HepG2 (cell line): ENCODE measurements around the gene SLC22A7. TPM values are rescaled to one million over a fixed set of nuclear protein-coding genes. Genes with fewer than 3 reads are reported as not detected.
A peak's percentile ranks its signal among the peaks of the same experiment; 100 is the strongest.

ENCODE experiments used
- CENPT ChIP-seq: sonication (generic); formaldehyde crosslinking; IDR thresholded peaks from 2 replicates; pipeline ENCODE4 v1.8.0; 2022; ENCODE audit warnings: low read depth, mild to moderate bottlenecking, moderate library complexity, missing genetic modification reagents
- DMAP1 ChIP-seq: IDR thresholded peaks from 2 replicates; pipeline ENCODE4 v1.6.1; 2016
- HCFC1 ChIP-seq: fragments of 150-350 bp; IDR thresholded peaks from 2 replicates; pipeline ENCODE4 v1.6.1; 2014; ENCODE audit warnings: low read depth, low read length
- HNRNPK ChIP-seq: fragments of 200-400 bp; formaldehyde crosslinking; IDR thresholded peaks from 2 replicates; pipeline ENCODE4 v1.6.1; 2018; ENCODE audit warnings: low read length, low read depth, moderate library complexity, mild to moderate bottlenecking; ENCODE audit not compliant: poor library complexity, severe bottlenecking
- JARID2 ChIP-seq: sonication (generic); formaldehyde crosslinking; IDR thresholded peaks from 2 replicates; pipeline ENCODE4 v1.8.1; 2023; ENCODE audit warnings: missing genetic modification reagents, inconsistent platforms; ENCODE audit not compliant: insufficient replicate concordance
- KLF6 ChIP-seq: IDR thresholded peaks from 2 replicates; pipeline ENCODE4 v1.8.0; 2016; ENCODE audit warnings: missing biosample characterization, missing genetic modification reagents
- MAFK ChIP-seq, 2 experiments: IDR thresholded peaks in 1 of 2; conservative IDR thresholded peaks in 1 of 2; 2 replicates each; pipeline ENCODE4 v1.6.1; 2011; ENCODE audit warnings: improper control_type of control experiment in 2 of 2, low read length in 2 of 2
- NPAS2 ChIP-seq: sonication (generic); formaldehyde crosslinking; IDR thresholded peaks from 2 replicates; pipeline ENCODE4 v1.8.0; 2022; ENCODE audit warnings: mild to moderate bottlenecking, missing genetic modification reagents, borderline replicate concordance
- PAWR ChIP-seq: sonication (generic); formaldehyde crosslinking; IDR thresholded peaks from 2 replicates; pipeline ENCODE4 v1.4.0; 2020; ENCODE audit warnings: missing genetic modification reagents, mild to moderate bottlenecking, borderline replicate concordance
- RBAK ChIP-seq: sonication (generic); formaldehyde crosslinking; IDR thresholded peaks from 2 replicates; pipeline ENCODE4 v1.5.1; 2020; ENCODE audit warnings: mild to moderate bottlenecking, missing genetic modification reagents
- REL ChIP-seq: sonication (generic); formaldehyde crosslinking; conservative IDR thresholded peaks from 2 replicates; pipeline ENCODE4 v1.8.0; 2022; ENCODE audit warnings: mild to moderate bottlenecking, missing genetic modification reagents, moderate library complexity
- RXRB ChIP-seq: IDR thresholded peaks from 2 replicates; pipeline ENCODE4 v1.6.1; 2016; ENCODE audit warnings: borderline replicate concordance, missing genetic modification reagents, missing compliant biosample characterization
- ZNF10 ChIP-seq: sonication (generic); formaldehyde crosslinking; IDR thresholded peaks from 2 replicates; pipeline ENCODE4 v1.4.0; 2020; ENCODE audit warnings: mild to moderate bottlenecking, low read depth, missing genetic modification reagents, borderline replicate concordance
- ZNF333 ChIP-seq: sonication (generic); formaldehyde crosslinking; IDR thresholded peaks from 2 replicates; pipeline ENCODE4 v1.4.0; 2020; ENCODE audit warnings: mild to moderate bottlenecking, missing genetic modification reagents, borderline replicate concordance
- ZNF775 ChIP-seq: sonication (generic); formaldehyde crosslinking; IDR thresholded peaks from 2 replicates; pipeline ENCODE4 v1.4.0; 2020; ENCODE audit warnings: missing genetic modification reagents, mild to moderate bottlenecking, moderate library complexity, borderline replicate concordance
- ZNF781 ChIP-seq: sonication (generic); formaldehyde crosslinking; IDR thresholded peaks from 2 replicates; pipeline ENCODE4 v1.5.1; 2020; ENCODE audit warnings: borderline replicate concordance, mild to moderate bottlenecking, missing genetic modification reagents; ENCODE audit errors: not compliant biosample characterization
- ZNF782 ChIP-seq: sonication (generic); formaldehyde crosslinking; IDR thresholded peaks from 2 replicates; pipeline ENCODE4 v1.4.0; 2020; ENCODE audit warnings: missing genetic modification reagents, mild to moderate bottlenecking, borderline replicate concordance
- polyA plus RNA-seq, 8 experiments: library from polyadenylated mRNA; depleted of rRNA in 3 of 8; stranded (reverse) in 7 of 8; unstranded in 1 of 8; fragments of >200 nt; fragmentation: Illumina TruSeq in 4 of 8; extraction: Trizol in 4 of 8; gene quantifications; 2 replicates each; pipeline versions ENCODE4 v1.2.1 to v1.2.3, GENCODE V29; 2011 to 2016; ENCODE audit warnings: low read depth in 4 of 8, missing spikeins in 1 of 8, mixed read lengths in 1 of 8; ENCODE audit not compliant: insufficient read depth in 1 of 8
- total RNA-seq, 5 experiments: library from RNA; depleted of rRNA; stranded (reverse); fragments of >200 nt; fragmentation: Illumina TruSeq; extraction: Trizol; gene quantifications; 2 replicates each; pipeline ENCODE4 v1.2.3, GENCODE V29; 2016; ENCODE audit warnings: low read depth in 1 of 5
- TF ChIP-seq, protein P1 (sequence below): sonication (generic); formaldehyde crosslinking; IDR thresholded peaks from 2 replicates; pipeline ENCODE4 v1.8.0; 2022; ENCODE audit warnings: missing genetic modification reagents, mild to moderate bottlenecking, moderate library complexity, borderline replicate concordance
- TF ChIP-seq, protein P2 (sequence below): sonication (generic); formaldehyde crosslinking; IDR thresholded peaks from 2 replicates; pipeline ENCODE4 v1.4.0; 2020; ENCODE audit warnings: mild to moderate bottlenecking, missing genetic modification reagents, borderline replicate concordance
- TF ChIP-seq, protein P3 (sequence below): sonication (generic); formaldehyde crosslinking; IDR thresholded peaks from 2 replicates; pipeline ENCODE4 v1.4.0; 2020; ENCODE audit warnings: low read depth, mild to moderate bottlenecking, missing genetic modification reagents

The SLC22A7 gene
- total and polyA plus RNA-seq, 2 of the 13 experiments (the other 11 are each of a cell fraction or from before 2014, with no cell fraction given), result 5.3 to 22.6 TPM

DNA sequence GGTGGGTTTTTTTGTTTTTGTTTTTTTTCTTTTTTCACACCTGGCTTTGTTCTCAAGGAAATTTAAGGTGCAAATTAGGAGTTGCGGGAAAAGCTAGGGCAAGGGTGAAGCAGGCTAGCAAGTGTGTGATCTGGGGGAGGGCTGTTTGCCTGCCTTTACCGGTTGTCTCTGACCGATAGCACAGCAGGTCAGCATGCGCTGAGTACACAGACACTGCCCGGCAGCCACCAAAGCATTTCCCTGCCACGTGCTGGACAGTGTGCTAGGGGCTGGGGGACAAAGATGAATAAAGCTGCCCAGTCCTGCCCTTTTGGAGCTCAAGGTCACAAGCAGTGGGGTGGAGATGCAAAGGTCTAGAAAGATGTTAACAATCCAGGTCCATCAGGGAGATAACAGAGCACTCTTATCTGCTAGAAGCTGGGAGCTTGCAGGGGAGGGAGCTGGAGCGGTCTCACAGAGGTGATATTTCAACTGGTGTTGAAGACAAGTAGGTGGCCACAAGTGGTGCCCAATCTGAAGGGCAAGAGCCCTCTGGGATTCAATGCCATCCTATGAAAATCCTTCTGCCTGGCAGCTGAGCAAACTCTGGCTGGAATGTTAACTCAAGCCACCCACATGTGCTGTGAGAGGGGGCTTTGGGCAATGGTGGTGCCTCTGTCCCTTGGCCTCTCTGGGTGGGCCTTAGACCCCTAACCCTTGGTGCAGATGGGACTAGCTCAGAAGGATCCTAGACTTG is 30.3 kb upstream of the SLC22A7 start (continued):
- TF ChIP-seq, protein P1, sequence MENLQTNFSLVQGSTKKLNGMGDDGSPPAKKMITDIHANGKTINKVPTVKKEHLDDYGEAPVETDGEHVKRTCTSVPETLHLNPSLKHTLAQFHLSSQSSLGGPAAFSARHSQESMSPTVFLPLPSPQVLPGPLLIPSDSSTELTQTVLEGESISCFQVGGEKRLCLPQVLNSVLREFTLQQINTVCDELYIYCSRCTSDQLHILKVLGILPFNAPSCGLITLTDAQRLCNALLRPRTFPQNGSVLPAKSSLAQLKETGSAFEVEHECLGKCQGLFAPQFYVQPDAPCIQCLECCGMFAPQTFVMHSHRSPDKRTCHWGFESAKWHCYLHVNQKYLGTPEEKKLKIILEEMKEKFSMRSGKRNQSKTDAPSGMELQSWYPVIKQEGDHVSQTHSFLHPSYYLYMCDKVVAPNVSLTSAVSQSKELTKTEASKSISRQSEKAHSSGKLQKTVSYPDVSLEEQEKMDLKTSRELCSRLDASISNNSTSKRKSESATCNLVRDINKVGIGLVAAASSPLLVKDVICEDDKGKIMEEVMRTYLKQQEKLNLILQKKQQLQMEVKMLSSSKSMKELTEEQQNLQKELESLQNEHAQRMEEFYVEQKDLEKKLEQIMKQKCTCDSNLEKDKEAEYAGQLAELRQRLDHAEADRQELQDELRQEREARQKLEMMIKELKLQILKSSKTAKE (CRISPR knock-in tag), result peak; percentile 100
- 0 out of 2 replicates have a peak, but pooled peaks have one; percentile 12 for TF ChIP-seq HCFC1
- TF ChIP-seq ZNF781 (CRISPR knock-in tag), result peak; percentile 99
- TF ChIP-seq JARID2 (CRISPR knock-in tag), result no peak
- no peak for TF ChIP-seq CENPT
- TF ChIP-seq MAFK (conservative IDR thresholded peaks at IDR 0.05 in 1 of 2, IDR thresholded peaks at IDR 0.05 in 1 of 2; ENCODE audit: low read length in 2 of 2), result 0 out of 4 replicates have a peak, but pooled peaks of 1 of the 2 experiments have one; percentile 33
- TF ChIP-seq ZNF775, result peak; percentile 97
- no peak; the same call in 1 of the 2 replicates for TF ChIP-seq ZNF782 (CRISPR knock-in tag)
- TF ChIP-seq HNRNPK, result no peak
- peak; percentile 95; the same call in 1 of the 2 replicates for TF ChIP-seq REL
- no peak; the same call in 1 of the 2 replicates for TF ChIP-seq PAWR (CRISPR knock-in tag)
- TF ChIP-seq KLF6 (CRISPR knock-in tag), result peak; percentile 98
- TF ChIP-seq, protein P2, sequence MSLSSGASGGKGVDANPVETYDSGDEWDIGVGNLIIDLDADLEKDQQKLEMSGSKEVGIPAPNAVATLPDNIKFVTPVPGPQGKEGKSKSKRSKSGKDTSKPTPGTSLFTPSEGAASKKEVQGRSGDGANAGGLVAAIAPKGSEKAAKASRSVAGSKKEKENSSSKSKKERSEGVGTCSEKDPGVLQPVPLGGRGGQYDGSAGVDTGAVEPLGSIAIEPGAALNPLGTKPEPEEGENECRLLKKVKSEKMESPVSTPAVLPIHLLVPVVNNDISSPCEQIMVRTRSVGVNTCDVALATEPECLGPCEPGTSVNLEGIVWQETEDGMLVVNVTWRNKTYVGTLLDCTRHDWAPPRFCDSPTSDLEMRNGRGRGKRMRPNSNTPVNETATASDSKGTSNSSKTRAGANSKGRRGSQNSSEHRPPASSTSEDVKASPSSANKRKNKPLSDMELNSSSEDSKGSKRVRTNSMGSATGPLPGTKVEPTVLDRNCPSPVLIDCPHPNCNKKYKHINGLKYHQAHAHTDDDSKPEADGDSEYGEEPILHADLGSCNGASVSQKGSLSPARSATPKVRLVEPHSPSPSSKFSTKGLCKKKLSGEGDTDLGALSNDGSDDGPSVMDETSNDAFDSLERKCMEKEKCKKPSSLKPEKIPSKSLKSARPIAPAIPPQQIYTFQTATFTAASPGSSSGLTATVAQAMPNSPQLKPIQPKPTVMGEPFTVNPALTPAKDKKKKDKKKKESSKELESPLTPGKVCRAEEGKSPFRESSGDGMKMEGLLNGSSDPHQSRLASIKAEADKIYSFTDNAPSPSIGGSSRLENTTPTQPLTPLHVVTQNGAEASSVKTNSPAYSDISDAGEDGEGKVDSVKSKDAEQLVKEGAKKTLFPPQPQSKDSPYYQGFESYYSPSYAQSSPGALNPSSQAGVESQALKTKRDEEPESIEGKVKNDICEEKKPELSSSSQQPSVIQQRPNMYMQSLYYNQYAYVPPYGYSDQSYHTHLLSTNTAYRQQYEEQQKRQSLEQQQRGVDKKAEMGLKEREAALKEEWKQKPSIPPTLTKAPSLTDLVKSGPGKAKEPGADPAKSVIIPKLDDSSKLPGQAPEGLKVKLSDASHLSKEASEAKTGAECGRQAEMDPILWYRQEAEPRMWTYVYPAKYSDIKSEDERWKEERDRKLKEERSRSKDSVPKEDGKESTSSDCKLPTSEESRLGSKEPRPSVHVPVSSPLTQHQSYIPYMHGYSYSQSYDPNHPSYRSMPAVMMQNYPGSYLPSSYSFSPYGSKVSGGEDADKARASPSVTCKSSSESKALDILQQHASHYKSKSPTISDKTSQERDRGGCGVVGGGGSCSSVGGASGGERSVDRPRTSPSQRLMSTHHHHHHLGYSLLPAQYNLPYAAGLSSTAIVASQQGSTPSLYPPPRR, result peak; percentile 100
- peak; percentile 94 for TF ChIP-seq ZNF333 (CRISPR knock-in tag)
- TF ChIP-seq ZNF10 (CRISPR knock-in tag), result no peak
- peak; percentile 94; the same call in 1 of the 2 replicates for TF ChIP-seq NPAS2
- TF ChIP-seq, protein P3, sequence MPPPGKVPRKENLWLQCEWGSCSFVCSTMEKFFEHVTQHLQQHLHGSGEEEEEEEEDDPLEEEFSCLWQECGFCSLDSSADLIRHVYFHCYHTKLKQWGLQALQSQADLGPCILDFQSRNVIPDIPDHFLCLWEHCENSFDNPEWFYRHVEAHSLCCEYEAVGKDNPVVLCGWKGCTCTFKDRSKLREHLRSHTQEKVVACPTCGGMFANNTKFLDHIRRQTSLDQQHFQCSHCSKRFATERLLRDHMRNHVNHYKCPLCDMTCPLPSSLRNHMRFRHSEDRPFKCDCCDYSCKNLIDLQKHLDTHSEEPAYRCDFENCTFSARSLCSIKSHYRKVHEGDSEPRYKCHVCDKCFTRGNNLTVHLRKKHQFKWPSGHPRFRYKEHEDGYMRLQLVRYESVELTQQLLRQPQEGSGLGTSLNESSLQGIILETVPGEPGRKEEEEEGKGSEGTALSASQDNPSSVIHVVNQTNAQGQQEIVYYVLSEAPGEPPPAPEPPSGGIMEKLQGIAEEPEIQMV (CRISPR knock-in tag), result peak; percentile 97
- TF ChIP-seq DMAP1 (CRISPR knock-in tag), result peak; percentile 100
- peak; percentile 87; the same call in 1 of the 2 replicates for TF ChIP-seq RBAK (CRISPR knock-in tag)
- TF ChIP-seq RXRB (CRISPR knock-in tag), result peak; percentile 100
